ENCODE results near the gene MVB12B. TPM values are rescaled to one million over a fixed set of nuclear protein-coding genes. Genes with fewer than 3 reads are reported as not detected.

MVB12B gene
- total RNA-seq, 2 donors from 2014 or later, result 9.8 to 15.8 TPM

DNA sequence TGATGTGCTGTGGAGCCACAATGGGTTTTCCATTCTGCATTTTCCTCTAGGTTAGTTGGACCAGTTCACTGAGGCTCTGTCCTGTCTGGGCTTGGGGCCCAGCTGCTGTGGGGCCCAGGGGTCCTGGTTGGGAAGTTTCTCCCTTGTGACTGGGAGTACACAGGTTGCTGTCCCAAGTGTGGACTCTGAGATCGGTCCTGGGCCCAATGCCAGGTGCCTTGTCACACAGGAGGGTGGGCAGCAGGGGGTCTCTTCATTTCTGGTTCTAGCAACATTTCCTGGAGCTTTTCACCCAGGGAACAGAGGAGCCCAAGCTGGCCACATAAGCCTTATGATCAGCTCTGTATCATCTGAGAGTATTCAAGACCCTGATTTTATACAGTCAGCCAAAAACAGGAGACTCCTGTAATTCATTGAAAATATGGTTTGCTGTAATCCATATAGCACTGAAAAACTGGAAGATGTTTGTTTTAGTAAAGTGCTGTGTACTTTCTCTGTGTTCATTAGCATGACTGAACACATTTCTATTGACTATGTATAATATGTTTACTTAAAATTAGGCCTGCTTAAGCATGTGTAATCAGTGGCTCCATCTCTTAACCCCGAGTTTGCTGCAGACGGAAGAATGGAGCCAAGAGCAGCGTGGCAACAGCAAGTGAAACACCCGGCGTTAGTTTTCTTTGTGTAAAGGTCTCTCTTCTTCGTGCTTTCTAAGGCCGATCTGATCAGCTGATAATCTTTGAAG lies 62.5 kb downstream of the MVB12B start:
- Histone ChIP-seq H3K9me3 (no peaks in the 10 kb centered on the region), H3K27me3 (no peaks in the 10 kb centered on the region), H3K9ac (ENCODE audit: low read depth in 2 of 2, low read length in 2 of 2) (no peak overlapping the region), H3K27ac (no peak overlapping the region), H3K4me1 (no peaks in the 10 kb centered on the region), H3K36me3 (no peaks in the 10 kb centered on the region), H3K4me3 (no peak overlapping the region)
- intact Hi-C loops (cut with DNase I), result no loop called here
- no peak for DNase-seq
- TF ChIP-seq, protein P1, sequence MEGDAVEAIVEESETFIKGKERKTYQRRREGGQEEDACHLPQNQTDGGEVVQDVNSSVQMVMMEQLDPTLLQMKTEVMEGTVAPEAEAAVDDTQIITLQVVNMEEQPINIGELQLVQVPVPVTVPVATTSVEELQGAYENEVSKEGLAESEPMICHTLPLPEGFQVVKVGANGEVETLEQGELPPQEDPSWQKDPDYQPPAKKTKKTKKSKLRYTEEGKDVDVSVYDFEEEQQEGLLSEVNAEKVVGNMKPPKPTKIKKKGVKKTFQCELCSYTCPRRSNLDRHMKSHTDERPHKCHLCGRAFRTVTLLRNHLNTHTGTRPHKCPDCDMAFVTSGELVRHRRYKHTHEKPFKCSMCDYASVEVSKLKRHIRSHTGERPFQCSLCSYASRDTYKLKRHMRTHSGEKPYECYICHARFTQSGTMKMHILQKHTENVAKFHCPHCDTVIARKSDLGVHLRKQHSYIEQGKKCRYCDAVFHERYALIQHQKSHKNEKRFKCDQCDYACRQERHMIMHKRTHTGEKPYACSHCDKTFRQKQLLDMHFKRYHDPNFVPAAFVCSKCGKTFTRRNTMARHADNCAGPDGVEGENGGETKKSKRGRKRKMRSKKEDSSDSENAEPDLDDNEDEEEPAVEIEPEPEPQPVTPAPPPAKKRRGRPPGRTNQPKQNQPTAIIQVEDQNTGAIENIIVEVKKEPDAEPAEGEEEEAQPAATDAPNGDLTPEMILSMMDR (IDR thresholded peaks at IDR 0.05), result no peak

DNA sequence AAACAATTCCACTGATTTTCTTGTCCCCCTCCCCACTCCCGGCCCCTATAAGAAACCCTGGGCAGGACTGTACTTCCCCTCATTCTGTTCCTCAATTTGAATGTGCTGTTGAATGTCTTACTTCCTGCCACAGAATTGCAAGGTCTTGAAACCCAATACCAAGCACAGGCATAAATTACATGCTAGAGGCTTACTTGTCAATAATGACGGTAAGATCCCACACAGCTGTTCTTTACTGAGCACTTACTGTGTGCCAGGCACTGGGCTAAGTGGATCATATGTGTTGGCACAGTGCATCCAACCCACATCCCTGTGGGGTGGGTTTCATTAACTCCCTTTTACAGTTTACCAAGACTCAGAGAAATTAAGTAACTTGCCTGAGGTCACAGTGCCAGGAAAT lies 63.4 kb downstream of the MVB12B start:
- no peaks in the 10 kb centered on the region for H3K4me1 ChIP-seq
- no peak overlapping the region for H3K9ac ChIP-seq (ENCODE audit: low read depth in 2 of 2, low read length in 2 of 2)
- no peak overlapping the region for H3K4me3 ChIP-seq
- no peaks in the 10 kb centered on the region for H3K27me3 ChIP-seq
- no peaks in the 10 kb centered on the region for H3K9me3 ChIP-seq
- no peak for DNase-seq
- intact Hi-C loops (cut with DNase I), result loop anchor here (10.0 kb wide), 1 partner anchor 985 kb away; no protein-coding TSS in a partner anchor
- H3K27ac ChIP-seq, result no peak overlapping the region
- no peaks in the 10 kb centered on the region for H3K36me3 ChIP-seq
- TF ChIP-seq, protein P1 (IDR thresholded peaks at IDR 0.05), result no peak

DNA sequence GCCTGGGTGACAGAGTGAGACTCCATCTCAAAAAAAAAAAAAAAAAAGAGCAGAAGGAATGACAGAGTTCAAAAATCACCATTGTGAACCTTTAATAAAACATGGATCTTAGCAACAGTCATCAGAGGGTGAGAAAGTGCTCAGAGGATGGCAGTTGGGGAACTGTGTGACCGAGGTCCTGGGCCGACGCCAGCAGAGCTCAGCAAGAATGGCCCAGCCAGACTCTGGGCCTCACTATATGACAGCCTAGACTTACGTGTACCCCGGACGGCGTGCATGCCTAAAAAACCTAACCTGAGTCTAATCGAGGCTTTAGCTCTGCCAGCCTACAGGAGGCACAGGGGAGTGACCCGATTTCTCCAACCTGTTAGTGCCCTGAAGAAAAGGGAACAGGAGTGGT lies 64.3 kb downstream of the MVB12B start:
- no peak overlapping the region for H3K27ac ChIP-seq
- H3K27me3 ChIP-seq, result no peaks in the 10 kb centered on the region
- no peaks in the 10 kb centered on the region for H3K4me1 ChIP-seq
- no peak for DNase-seq
- no peak overlapping the region for H3K4me3 ChIP-seq
- TF ChIP-seq, protein P1 (IDR thresholded peaks at IDR 0.05), result no peak
- no peak overlapping the region for H3K9ac ChIP-seq (ENCODE audit: low read depth in 2 of 2, low read length in 2 of 2)
- no peaks in the 10 kb centered on the region for H3K9me3 ChIP-seq
- intact Hi-C loops (cut with DNase I), result loop anchor here (10.0 kb wide), 1 partner anchor 986 kb away; no protein-coding TSS in a partner anchor
- H3K36me3 ChIP-seq, result no peaks in the 10 kb centered on the region

DNA sequence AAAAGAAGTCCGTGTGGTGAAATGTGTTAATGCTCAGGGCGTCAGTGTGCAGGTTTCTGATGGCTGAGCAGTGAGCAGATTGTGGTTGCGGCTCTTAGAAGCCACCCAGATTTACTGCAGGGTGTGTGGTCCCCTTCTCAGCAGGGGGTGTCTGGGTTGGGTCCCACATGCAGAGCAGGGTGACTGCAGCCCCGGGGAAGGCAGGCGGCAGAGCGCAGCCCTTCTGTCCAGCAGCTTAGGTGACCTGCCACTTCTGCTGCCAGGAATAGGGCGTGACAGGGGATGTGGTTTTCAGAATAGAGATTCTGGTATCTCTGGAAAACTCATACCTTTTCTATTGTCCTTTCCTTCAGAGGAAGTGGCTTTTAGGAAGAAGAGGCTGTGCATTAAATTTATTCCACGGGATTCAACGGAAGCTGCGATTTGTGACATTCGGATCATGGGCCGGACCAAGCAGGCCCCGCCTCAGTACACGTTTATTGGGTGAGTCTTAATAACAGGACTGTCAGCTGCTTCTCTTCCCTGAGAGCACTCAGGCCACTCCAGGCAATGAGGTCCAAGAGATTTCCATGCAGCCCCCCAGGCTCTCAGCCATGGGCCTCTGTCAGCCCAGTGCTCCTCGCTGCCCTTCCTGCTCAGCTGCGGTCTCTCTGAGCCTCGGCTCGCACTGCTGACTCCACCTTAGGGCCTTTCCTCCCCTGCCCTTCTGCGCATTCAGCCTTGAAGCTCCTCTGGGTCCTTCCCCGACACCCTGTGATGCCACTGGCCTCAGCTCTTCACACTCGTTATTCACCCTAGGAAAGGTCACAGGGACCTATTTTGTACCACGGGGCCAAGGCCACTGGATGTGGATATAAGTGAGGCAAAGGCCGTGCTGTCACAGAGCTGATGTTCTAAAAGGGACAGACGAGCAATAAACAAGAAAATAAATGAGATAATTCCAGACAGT lies 65.4 kb downstream of the MVB12B start:
- Histone ChIP-seq H3K4me1 (no peaks in the 10 kb centered on the region), H3K4me3 (no peak overlapping the region), H3K27me3 (no peaks in the 10 kb centered on the region), H3K36me3 (no peaks in the 10 kb centered on the region), H3K9ac (ENCODE audit: low read depth in 2 of 2, low read length in 2 of 2) (no peak overlapping the region), H3K9me3 (no peaks in the 10 kb centered on the region), H3K27ac (no peak overlapping the region)
- intact Hi-C loops (cut with DNase I), result loop anchor here (10.0 kb wide), 1 partner anchor 987 kb away; no protein-coding TSS in a partner anchor
- TF ChIP-seq, protein P1 (IDR thresholded peaks at IDR 0.05), result no peak
- DNase-seq, result no peak

DNA sequence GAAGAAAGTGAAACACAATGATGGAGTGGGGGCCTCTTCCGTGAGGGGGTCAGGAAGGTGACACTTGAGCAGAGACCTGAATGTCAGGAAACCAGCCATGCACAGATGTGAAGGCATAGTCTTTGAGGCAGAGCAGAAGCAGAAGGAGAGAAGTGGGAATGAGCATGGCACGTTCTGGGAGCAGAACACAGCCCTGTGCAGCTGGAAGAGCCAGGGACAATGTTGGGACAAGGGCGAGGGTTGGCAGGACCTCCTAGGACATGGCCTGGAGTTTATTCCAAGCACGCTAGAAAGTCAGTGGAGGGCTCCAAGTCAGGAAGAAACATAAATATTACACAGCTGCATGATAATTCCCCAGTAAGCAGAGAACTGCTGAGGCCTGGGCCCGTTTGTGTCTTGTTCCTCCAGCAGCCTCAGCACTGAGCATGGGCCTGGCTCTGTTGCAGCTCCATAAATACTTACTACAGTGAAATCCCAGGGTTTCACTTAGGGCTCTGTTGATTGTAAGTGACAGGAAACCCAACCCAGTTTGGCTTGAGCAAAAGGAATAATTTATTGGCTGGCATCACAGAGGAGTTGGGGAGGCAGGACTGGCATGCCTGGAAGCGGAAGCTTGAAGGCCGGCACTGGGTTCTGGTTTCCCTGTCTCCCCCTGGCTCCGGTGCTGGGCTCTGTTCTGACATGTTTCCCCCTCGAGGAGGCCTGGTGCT lies 66.2 kb downstream of the MVB12B start:
- DNase-seq, result no peak
- TF ChIP-seq, protein P1 (IDR thresholded peaks at IDR 0.05), result no peak
- Histone ChIP-seq H3K36me3 (no peaks in the 10 kb centered on the region), H3K4me3 (no peak overlapping the region), H3K27ac (no peak overlapping the region), H3K9ac (ENCODE audit: low read depth in 2 of 2, low read length in 2 of 2) (no peak overlapping the region), H3K27me3 (no peaks in the 10 kb centered on the region), H3K9me3 (no peaks in the 10 kb centered on the region), H3K4me1 (peaks cover 1% of the 10 kb centered on the region)
- intact Hi-C loops (cut with DNase I), result loop anchor here (10.0 kb wide), 1 partner anchor 988 kb away; no protein-coding TSS in a partner anchor
